Measurements from ENCODE around the gene MOB4.
"Not testable (repeated sequence)": the region's sequence is repeated elsewhere in the genome, so short reads cannot be mapped to it uniquely, and the experiment has no call there.

The MOB4 gene

DNA sequence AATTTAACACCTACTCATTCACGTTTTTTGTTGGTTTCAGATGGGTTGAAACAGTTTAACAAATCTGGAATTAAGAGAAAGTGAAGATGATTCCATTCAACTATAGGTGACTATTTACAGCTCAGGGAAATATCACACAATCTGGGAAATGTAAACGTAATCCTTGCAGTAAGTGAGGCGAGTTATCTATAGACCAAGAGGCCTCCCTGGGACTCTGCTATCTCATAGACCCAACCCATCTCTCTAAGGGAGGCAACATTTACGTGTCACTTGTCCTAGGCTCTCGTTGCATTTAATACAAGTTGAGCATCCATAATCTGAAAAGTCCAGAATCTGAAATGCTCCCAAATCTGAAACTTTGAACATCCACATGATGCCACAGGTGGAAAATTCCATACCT, 2.0 kb upstream of the MOB4 start:
- DNase-seq (ENCODE audit: low read depth in 2 of 2): no peak

DNA sequence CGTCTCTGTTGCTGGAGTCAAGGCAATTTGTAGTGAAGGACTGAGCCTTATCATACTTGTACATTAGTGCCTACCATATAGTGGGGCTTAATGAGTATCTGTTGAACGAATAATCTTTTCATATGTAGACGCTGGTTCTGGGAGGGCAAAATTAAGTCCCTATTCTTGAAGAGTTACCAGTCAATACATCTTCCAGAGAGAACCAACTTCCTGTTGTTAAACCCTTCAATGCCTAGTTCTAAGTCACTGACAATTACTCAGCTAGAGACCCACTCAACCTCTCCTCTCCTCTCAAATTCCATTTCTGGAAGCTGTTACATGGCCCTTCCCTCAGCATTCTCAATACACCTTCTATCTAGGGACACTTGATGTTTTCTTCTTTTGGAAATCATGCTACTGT, 1.1 kb upstream of the MOB4 start:
- DNase-seq (ENCODE audit: low read depth in 2 of 2): no peak

DNA sequence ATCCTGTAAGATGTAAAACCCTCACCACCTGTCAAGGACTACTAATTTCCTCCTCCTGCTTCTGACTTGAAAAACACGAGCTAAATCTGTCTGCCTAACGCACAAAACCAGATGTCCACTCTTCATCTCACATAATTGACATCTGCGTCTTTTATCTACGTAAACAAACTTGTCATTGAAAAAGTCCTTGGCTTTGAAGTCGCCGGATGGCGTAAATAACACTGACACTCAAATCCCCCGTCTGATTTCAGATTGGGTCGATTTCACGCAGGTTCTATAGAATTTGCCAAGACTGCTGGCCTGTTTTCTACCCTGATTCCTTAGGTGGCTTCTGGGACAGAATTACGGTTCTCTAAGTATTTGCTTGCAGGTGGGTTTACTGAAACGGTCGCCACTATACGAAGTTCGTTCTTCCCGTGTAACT, 539 bp upstream of the MOB4 start:
- no peak for DNase-seq (ENCODE audit: low read depth in 2 of 2)

DNA sequence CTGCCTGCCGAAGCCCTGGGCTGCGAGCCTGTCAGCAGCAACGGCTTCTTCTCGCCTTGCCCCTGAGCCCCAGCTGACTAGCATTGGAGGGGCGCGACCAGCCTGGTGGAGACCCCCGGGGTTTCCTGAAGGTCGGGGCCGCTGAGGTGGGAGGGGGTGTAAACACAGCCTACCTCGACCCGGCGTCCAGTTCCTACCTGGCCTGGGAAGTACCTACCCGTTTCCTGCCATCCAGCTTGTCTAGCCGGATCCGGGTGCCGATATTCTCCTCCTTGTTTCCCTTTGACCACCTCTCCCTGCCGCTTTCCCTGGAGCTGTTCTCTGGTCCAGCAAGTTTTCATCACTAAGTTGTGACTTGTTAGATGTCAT, 511 bp downstream of the MOB4 start:
- DNase-seq (ENCODE audit: low read depth in 2 of 2): no peak

DNA sequence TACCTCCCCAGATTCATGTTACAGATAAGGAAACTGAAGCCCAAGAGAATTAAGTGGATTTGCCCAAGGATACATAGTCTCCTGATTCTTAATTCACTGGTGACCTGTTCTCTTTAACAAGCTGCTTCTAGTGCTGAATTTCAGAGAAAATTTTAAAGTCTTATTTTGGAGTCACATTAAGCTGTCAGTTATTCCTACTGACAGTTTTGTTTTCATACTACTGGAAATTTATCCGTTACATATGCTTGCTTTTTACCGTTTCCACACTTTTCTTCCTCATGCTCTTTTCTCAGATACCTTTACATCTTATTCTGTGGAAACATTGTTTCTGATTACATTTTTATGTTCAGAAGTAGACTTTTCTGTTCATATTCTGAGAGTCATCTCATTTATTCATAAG, 1.3 kb downstream of the MOB4 start:
- no peak for DNase-seq (ENCODE audit: low read depth in 2 of 2)

DNA sequence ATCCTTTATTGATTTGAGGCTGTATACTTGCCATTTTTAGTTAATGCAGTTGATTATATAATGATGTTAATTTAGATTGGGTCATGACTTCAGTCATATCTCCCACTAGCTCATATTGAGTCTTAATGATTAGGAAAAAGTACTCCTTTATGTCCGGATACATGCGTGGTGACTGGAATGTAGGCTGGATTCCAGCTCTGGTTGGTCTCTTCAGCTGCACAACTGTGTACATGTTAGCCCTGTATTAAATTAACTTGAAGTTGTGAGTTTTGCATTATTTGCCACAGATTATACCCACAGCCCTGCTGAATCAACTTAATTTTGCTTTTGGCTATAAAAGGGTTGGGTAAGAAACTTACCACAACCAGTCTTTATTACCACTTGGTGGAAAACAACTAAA, 22.5 kb downstream of the MOB4 start:
- DNase-seq (ENCODE audit: low read depth in 2 of 2): no peak

DNA sequence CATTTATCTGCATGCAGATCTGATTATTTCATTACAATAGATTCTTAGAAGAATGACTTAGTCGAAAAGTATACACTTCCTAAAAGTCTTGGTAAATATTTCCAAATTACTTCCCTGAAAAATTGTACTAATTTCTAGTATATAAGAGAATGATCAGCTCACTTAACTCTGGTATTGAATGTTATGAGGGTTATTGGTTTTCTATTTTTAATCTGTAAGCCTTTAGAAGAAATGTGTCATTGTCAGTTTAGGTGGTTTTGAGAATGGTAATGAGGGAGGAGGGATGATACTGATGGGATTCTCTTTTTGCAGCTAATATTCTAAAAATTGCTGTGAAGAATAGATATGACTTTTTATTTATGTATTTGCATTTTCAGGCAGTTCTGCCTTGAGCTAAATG, 23.9 kb downstream of the MOB4 start:
- DNase-seq (ENCODE audit: low read depth in 2 of 2): no peak

DNA sequence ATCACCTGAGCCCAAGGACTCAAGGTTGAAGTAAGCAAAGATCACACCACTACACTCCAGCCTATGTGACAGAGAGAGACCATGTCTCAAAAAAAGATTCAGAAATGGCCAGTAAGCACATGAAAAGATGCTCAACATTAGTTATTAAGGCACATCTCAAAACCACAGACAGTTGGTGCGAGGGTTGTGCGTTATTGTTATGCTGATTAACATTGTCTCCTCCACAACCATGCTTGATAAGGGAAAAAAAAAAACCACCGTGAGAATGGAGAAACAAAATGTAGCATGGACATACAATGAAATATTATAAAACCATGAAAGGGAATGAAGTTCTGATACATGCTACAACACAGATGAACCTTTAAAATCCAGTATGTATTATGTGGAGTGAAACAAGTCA, 27.3 kb downstream of the MOB4 start:
- no peak for DNase-seq (ENCODE audit: low read depth in 2 of 2)

DNA sequence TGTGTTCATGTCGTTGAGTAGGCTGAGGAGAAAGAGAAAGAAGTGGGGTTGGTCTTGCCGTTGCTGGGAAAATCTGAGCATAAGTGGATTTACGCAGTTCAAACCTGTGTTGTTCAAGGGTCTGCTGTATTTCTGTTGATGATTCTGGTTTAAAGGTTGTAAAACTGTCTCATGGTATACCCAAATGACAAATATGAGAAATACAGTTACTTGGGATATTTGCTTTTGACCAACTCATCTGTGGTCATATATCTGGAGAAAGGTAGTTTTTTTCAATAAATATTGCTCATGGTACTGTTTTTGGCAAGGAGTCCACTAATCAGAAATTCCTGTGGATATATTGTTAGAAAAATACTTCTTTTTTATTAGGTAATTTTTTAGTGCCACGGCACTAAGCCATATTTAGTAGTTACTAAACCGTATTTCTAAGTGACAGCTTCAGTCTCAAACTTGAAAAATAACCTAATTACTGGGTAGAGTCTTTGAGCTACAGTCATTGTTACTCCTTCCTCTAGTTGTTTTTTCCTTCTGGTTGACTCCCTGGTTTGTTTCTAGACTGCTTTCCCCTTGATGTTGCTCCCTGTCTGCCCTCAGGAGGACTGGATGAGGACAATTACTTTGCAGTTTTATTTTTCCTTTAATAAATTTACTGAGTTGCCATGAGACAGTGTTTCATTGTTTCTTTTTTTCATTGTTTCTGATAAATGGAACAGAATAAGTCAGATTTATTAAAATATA, 31.5 kb downstream of the MOB4 start:
- no peak for DNase-seq (ENCODE audit: low read depth in 2 of 2)

DNA sequence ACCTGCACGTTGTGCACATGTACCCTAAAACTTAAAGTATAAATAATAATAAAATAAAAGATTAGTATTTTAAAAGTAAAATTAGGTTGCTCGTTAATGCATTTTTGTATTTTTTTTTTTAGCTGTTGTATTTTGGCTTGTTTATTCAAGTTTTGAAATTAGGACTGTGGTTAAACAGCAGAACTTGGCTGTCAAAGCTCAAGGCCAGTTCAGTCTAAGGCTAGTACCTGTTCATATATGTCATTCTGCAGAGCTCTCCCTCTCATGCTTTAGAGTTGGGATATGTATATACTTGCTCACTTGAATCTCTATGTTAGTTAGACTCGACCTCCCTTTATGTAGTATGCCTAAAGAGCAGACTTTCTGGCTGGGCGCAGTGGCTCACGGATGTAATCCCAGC, 32.7 kb downstream of the MOB4 start:
- no peak for DNase-seq (ENCODE audit: low read depth in 2 of 2)

DNA sequence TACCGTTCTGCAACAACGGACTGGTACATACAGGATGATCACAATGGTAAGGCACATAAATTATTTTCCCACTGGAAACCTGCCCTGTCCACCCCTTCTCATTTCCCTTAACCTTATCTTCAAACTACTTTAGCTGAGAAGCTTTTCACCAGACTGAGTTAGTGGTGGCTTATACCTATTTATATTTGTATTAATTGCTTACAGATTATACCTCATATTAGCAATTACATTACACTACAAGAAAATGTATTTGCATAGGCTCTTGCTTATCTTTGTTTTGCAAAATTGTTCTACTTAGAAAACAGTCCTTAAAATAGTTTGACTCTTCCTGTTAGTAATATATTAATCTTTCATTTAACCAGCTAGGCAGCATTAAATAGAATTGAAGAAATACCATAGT, 35.4 kb downstream of the MOB4 start:
- DNase-seq (ENCODE audit: low read depth in 2 of 2): not testable (repeated sequence)

DNA sequence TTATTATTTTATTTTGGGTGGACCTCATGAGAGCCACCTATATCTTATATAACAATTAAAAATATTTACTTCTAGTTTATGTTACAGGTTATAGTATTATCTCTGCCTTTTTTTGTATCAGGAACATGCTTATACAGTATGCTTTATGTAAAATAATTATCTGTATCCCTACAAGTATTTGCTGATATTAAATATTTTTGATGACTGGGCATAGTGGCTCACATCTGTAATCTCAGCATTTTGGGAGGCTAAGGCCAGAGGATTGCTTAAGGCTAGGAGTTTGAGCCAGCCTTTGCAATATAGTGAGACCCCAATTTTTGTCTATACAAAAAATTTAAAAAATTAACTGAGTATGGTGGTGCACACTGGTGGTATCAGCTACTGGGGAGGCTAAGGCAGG, 39.6 kb downstream of the MOB4 start:
- no peak for DNase-seq (ENCODE audit: low read depth in 2 of 2)

DNA sequence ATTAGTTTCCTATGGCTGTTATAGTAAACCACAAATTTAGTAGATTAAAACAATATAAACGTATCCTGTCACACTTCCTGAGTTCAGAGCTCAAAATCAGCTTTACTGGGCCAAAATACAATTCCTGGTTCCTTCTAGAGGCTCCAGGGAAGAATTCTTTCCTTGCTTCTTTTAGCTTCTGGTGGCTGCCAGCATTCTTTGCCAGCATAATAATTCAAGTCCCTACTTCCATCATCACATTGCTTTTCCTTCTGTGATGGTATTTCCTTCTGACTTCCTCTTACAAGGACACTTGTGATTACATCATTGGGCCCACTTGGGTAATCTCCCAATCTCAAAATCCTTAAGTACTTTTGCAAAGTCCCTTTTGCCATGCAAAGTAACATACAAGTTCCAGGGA, 40.6 kb downstream of the MOB4 start:
- no peak for DNase-seq (ENCODE audit: low read depth in 2 of 2)

DNA sequence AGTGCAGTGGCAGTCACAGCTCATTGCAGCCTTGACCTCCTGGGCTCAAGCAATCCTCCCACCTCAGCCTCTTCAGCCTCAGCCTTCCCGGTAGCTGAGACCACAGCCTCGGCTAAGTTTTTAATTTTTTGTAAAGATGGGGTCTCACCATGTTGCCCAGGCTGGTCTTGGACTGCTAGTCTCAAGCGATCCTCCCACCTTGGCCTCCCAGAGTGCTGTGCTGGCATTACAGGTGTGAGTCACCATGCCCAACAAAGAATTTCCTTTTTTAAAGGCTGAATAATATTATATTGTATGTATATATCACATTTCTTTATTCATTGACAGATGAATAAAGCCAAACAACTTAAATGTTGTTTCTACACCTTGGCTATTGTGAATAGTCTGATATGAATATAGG, 42.5 kb downstream of the MOB4 start:
- DNase-seq (ENCODE audit: low read depth in 2 of 2): no peak

DNA sequence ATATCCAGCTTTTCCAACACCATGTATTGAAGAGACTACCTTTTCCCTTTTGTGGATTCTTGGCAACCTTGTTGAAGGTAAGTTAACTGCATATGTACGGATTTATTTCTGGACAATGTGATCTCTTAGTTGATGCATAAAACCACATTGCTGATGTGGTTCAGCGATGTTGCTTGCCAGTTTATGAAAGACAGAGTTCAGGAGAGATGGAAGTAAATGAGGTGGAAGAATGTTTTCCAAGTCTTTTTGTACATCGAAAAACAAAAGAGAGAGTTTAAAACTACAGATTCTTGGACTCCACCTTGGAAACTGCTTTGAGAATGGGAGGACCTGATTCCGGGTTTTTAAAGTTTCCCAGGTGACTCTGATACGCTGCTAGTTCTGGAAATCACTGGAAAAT, 43.8 kb downstream of the MOB4 start:
- no peak for DNase-seq (ENCODE audit: low read depth in 2 of 2)

DNA sequence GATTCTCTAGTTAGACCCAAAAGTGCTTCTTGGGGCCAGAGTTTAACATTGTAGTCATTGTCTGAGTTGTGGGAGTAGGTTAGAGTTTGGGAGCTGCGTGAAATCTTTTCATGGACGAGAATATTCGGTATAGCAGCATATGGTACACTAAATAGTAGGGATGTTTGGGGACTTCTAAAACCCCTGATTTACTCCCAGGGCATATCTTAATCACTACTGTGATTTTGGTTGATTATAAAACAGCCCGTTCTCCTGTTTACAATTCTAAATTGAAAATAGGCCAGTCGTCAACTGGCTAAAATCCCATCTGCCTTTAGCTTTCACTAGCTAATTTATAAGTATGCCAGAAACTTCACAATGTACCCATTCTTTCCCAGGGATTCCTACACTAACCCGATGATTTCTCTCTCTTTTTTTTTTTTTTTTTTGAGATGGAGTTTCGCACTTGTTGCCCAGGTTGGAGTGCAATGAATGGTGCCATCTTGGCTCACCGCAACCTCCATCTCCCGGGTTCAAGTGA, 44.3 kb downstream of the MOB4 start:
- DNase-seq (ENCODE audit: low read depth in 2 of 2): no peak

DNA sequence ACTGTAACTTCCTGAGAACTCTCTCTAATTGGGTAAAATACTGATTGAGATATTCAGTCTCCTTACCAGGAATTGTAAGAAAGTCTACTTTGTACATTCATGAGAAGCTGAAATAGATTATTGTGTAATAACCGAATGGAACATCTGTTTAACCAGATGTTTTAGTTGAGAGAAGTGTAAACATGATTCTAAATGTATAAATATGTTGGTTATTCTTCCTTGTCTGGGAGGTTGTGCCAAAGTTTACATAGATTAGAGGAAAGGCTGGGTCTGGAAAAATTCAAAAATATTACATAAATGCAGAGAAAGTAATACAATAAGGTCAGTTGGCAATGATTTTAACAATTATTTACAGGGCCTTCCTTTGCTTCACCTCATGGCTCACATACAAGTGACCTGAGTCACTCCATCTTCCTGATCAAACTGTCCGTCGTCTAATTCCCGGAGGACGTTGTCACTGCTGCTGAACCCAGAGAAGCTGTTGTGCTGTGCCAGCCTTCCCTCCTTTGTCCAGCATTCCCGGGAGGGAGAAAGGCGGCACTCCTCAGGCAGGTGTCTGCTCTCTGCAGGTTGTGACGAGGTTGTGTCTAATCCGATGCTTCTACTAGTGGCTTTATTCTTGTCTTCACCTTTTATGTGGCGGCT, 55.9 kb downstream of the MOB4 start:
- no peak for DNase-seq (ENCODE audit: low read depth in 2 of 2)

DNA sequence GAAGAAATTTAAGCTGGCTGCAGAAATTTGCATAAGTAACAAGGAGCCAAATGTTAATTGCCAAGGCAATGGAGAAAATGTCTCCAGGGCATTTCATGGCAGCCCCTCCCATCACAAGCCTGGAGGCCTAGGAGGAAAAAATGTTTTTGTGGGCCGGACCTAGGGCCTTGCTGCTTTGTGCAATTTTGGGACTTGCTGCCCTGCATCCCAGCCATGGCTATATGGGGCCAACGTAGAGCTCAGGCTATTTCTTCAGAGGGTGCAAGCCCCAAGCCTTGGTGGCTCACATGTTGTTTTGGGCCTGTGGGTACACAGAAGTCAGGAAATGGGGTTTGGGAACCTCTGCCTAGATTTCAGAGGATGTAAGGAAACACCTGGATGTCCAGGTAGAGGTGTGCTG, 57.7 kb downstream of the MOB4 start:
- DNase-seq (ENCODE audit: low read depth in 2 of 2): no peak

DNA sequence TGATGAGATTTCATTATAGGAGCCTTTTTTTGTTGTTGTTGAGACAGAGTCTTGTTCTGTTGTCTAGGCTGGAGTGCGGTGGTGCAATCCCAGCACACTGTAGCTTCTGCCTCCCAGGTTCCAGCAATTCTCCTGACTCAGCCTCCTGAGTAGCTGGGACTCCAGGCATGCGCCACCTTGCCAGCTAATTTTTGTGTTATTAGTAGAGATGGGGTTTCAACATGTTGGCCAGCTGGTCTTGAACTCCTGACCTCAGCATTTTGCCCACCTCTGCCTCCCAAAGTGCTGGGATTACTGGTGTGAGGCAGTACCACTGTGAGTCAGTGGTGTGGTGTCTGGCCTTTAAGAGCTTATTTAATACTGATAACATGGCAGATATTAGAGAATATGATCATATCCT, 60.1 kb downstream of the MOB4 start:
- DNase-seq (ENCODE audit: low read depth in 2 of 2): no peak

DNA sequence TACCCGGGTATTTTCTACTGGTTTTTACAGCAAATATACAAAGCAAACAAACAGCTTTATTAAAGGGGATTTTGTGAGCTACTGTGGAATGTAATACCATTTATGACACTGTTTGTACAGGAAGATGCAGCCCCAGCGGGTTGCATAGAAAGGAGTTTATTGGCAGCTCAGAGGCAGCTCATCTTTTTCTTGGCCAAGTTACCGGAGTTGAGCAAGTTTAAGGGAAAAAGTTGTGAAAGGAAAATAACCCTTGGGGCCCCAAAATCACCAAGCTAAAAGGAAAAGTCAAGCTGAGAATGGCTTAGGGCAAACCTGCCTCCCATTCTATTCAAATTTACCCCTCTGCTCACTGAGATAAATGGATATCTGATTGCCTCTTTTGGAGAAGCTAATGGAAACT, 60.8 kb downstream of the MOB4 start:
- no peak for DNase-seq (ENCODE audit: low read depth in 2 of 2)

DNA sequence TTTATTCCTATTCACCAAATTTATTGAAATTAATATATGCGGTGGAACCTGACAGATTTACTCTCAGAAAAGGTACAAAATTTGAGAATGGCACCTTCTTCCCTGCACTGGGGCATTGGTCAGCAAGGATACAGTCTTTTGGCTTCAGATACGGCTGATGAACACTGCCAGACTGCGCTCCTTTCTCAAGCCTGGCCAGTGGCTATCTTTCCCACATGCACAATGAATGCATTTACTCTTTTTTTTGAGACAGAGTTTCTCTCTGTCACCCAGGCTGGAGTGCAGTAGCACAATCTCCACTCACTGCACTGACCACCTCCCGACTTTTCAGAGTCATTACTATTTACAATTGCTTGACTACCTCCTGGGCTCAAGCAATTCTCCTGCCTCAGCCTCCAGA, 61.6 kb downstream of the MOB4 start:
- no peak for DNase-seq (ENCODE audit: low read depth in 2 of 2)

DNA sequence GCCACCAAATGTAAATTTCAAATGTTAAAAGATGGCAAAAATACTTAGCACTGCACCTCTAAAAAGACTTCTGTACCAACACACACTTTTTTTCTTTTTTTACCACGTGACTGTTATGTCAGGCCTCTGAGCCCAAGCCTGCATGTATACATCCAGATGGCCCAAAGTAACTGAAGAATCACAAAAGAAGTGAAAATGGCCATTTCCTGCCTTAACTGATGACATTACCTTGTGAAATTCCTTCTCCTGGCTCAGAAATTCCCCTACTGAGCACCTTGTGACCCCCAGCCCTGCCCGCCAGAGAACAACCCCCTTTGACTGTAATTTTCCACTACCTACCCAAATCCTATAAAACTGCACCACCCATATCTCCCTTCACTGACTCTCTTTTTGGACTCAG, 62.4 kb downstream of the MOB4 start:
- not testable (repeated sequence) for DNase-seq (ENCODE audit: low read depth in 2 of 2)

DNA sequence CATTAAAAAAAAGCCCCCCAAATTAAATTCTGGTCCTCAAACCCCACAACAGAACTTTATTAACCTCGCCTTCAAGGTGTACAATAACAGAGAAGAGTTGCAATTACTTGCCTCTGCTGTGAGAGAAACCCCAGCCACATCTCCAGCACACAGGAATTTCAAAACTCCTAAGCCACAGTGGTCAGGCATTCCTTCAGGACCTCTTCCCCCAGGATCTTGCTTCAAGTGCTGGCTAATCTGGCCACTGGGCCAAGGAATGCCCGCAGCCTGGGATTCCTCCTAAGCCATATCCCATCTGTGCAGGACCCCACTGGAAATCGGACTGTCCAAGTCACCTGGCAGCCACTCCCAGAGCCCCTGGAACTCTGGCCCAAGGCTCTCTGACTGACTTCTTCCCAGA, 64.3 kb downstream of the MOB4 start:
- DNase-seq (ENCODE audit: low read depth in 2 of 2): not testable (repeated sequence)

DNA sequence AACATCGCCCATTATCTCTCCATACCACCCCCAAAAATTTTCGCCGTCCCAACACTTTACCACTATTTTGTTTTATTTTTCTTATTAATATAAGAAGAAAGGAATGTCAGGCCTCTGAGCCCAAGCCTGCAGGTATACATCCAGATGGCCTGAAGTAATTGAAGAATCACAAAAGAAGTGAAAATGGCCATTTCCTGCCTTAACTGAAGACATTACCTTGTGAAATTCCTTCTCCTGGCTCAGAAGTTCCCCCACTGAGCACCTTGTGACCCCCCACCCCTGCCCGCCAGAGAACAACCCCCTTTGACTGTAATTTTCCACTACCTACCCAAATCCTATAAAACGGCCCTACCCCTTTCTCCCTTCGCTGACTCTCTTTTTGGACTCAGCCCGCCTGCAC, 71.4 kb downstream of the MOB4 start:
- DNase-seq (ENCODE audit: low read depth in 2 of 2): not testable (repeated sequence)
